PC-9 (cell line): ENCODE data around the gene NTN4.
"Not testable (repeated sequence)": the region's sequence is repeated elsewhere in the genome, so short reads cannot be mapped to it uniquely, and the experiment has no call there.

Experiments used
- CTCF ChIP-seq: fragments of 200-600 bp; sonication (generic); conservative IDR thresholded peaks from 2 replicates; pipeline ENCODE4 v1.6.1; 2017; ENCODE audit warnings: mixed run types, antibody characterized with exemption, mild to moderate bottlenecking, moderate library complexity
- EZH2 ChIP-seq: fragments of 200-600 bp; sonication (generic); IDR thresholded peaks from 2 replicates; pipeline ENCODE4 v1.8.0; 2017; ENCODE audit warnings: antibody characterized with exemption, low read depth

- TF ChIP-seq CTCF, EZH2: not testable (repeated sequence)
These were observed 15.1 kb downstream of the NTN4 start for GRCh38 chr12:95775466-95775865.
